Activated T-helper 1 cell treated with anti-CD3 and anti-CD28 coated beads, Interleukin-12 subunit alpha, Interleukin-12 subunit beta, Interleukin-2, Interleukin-4 antibody, amounts not matched to agents 30 ng/mL and 10 ng/mL and 1 ng/mL, durations not matched to agents 14 hours and 24 hours and 36 hours (primary cell): ENCODE measurements around the gene C1QA. TPM values are rescaled to one million over a fixed set of nuclear protein-coding genes. Genes with fewer than 3 reads are reported as not detected.

Experiments used
- total RNA-seq: library from RNA; stranded (reverse); gene quantifications from 2 replicates; pipeline ENCODE4 v1.2.3, GENCODE V29; 2022

Gene C1QA
- total RNA-seq, 1 donor from 2014 or later = not detected

Other genes starting within 250 kb of the C1QA start
- 19.5 and 20.0 TPM in 2 replicates for gene ZBTB40, start 184.8 kb upstream of the C1QA start, total RNA-seq
- gene EPHA8, start 73.1 kb upstream of the C1QA start, total RNA-seq = not detected in 2 replicates
- not detected in 2 replicates for gene C1QC, start 7.0 kb downstream of the C1QA start, total RNA-seq
- not detected in 2 replicates for gene C1QB, start 16.6 kb downstream of the C1QA start, total RNA-seq
- gene EPHB2, start 74.2 kb downstream of the C1QA start, total RNA-seq = not detected in 2 replicates